HepG2 (cell line): ENCODE results near the gene HNRNPL. TPM values are rescaled to one million over a fixed set of nuclear protein-coding genes. Genes with fewer than 3 reads are reported as not detected.

Experiments
- ATAC-seq: fragments of 200-7000 bp; cut with Tn5 transposase; 3 replicates; pipeline ENCODE4 v1.9.1; 2020; ENCODE audit warnings: mild to moderate bottlenecking, moderate library complexity
- BruUV-seq: library from RNA; stranded (reverse); fragments of 400-500 nt; replicated peaks from 2 replicates; lab custom pipeline; 2021; lab: Mats Ljungman, UMichigan
- CTCF ChIA-PET: fragments of 300-600 bp; formaldehyde crosslinking; extraction: SDS; loops from one replicate; lab custom pipeline; 2021; ENCODE audit warnings: low total read pairs, inconsistent platforms, low intra/inter-chr PET ratio; lab: Yijun Ruan, JAX
- POLR2A ChIA-PET: fragments of 350-600 bp; sonication (Branson Sonifier 250); formaldehyde crosslinking; loops from one replicate; lab custom pipeline; 2020; ENCODE audit warnings: antibody characterized with exemption, inconsistent platforms; lab: Yijun Ruan, JAX
- DNase-seq: peaks from one replicate; pipeline ENCODE4 v3.0.0-alpha.2; 2015; ENCODE audit warnings: low spot score
- FAIRE-seq: peaks from 3 replicates; lab custom pipeline; 2011; peaks lifted over from hg19 to GRCh38; lab: Jason Lieb, UNC
- H2AFZ ChIP-seq: one replicate; pipeline ENCODE4 v1.6.1; 2011; ENCODE audit warnings: low read length, inconsistent platforms
- H3K27ac ChIP-seq: fragments of 300-600 bp; 3 replicates; pipeline ENCODE4 v1.8.0; 2011; ENCODE audit warnings: mixed run types, mild to moderate bottlenecking, mixed read lengths, low read length, inconsistent platforms; ENCODE audit not compliant: insufficient read depth; ENCODE audit errors: extremely low read length
- H3K27me3 ChIP-seq, 2 experiments: fragments of 200-600 bp in 1 of 2; 2 replicates in 1 of 2; 3 replicates in 1 of 2; pipeline versions ENCODE4 v1.6.0 to v1.8.0; 2011; ENCODE audit warnings: low read length in 2 of 2, mild to moderate bottlenecking in 2 of 2, moderate library complexity in 2 of 2, inconsistent platforms in 1 of 2; ENCODE audit not compliant: insufficient read depth in 2 of 2, control insufficient read depth in 1 of 2
- H3K36me3 ChIP-seq, 2 experiments: fragments of 200-600 bp in 1 of 2; replicated peaks in 1 of 2; 2 replicates in 1 of 2; 3 replicates in 1 of 2; pipeline versions ENCODE4 v1.5.1 to v1.8.0; 2011; ENCODE audit warnings: low read length in 2 of 2, inconsistent platforms in 1 of 2; ENCODE audit not compliant: insufficient read depth in 2 of 2, control insufficient read depth in 1 of 2
- H3K4me1 ChIP-seq: 2 replicates; pipeline ENCODE4 v1.5.1; 2012; ENCODE audit warnings: low read length, inconsistent platforms; ENCODE audit not compliant: insufficient read depth
- H3K4me2 ChIP-seq: 2 replicates; pipeline ENCODE4 v1.6.0; 2011; ENCODE audit warnings: low read depth, low read length, inconsistent platforms
- H3K4me3 ChIP-seq, 3 experiments: fragments of 200-600 bp in 1 of 3; sonication (generic), shearing (Covaris generic) in 1 of 3; replicated peaks in 1 of 3; 2 replicates each; pipeline ENCODE4 v1.5.1; 2011 to 2016; ENCODE audit warnings: low read length in 3 of 3, inconsistent platforms in 2 of 3, low read depth in 2 of 3, mild to moderate bottlenecking in 2 of 3, control low read depth in 1 of 3, mixed read lengths in 1 of 3; ENCODE audit not compliant: insufficient read depth in 1 of 3
- H3K79me2 ChIP-seq: one replicate; pipeline ENCODE4 v1.6.1; 2011; ENCODE audit warnings: low read length, inconsistent platforms; ENCODE audit not compliant: insufficient read depth
- H3K9ac ChIP-seq: 2 replicates; pipeline ENCODE4 v1.6.0; 2011; ENCODE audit warnings: mild to moderate bottlenecking, low read depth, low read length, inconsistent platforms; ENCODE audit not compliant: insufficient read depth
- H3K9me3 ChIP-seq: 2 replicates; pipeline ENCODE4 v1.5.1; 2012; ENCODE audit warnings: mild to moderate bottlenecking, low read length
- H4K20me1 ChIP-seq: 2 replicates; pipeline ENCODE4 v1.6.0; 2011; ENCODE audit warnings: inconsistent platforms, mild to moderate bottlenecking, low read length, moderate library complexity; ENCODE audit not compliant: insufficient read depth
- AGO2 ChIP-seq: fragments of 200-400 bp; formaldehyde crosslinking; optimal IDR thresholded peaks from 2 replicates; pipeline ENCODE3; 2017; ENCODE audit warnings: mild to moderate bottlenecking, low read depth, low read length, moderate library complexity
- BHLHE40 ChIP-seq: IDR thresholded peaks from 2 replicates; pipeline ENCODE4 v1.6.1; 2011; ENCODE audit warnings: low read length, improper control_type of control experiment
- CREB1 ChIP-seq, 2 experiments: fragments of 450-650 bp in 1 of 2; IDR thresholded peaks; 2 replicates each; pipeline ENCODE4 v1.6.1; 2016 to 2017; ENCODE audit warnings: control low read depth in 1 of 2, mild to moderate bottlenecking in 1 of 2, missing compliant biosample characterization in 1 of 2, missing genetic modification characterization in 1 of 2
- HNF4G ChIP-seq, 2 experiments: sonication (generic) in 1 of 2; formaldehyde crosslinking in 1 of 2; IDR thresholded peaks; 2 replicates each; pipeline versions ENCODE4 v1.4.0 to v1.6.1; 2011 to 2020; ENCODE audit warnings: borderline replicate concordance in 2 of 2, low read depth in 2 of 2, mild to moderate bottlenecking in 2 of 2, low read length in 1 of 2, missing genetic modification reagents in 1 of 2, moderate library complexity in 1 of 2
- SYNCRIP ChIP-seq: fragments of 200-400 bp; formaldehyde crosslinking; IDR thresholded peaks from 2 replicates; pipeline ENCODE4 v1.6.1; 2018; ENCODE audit warnings: mild to moderate bottlenecking, low read depth, low read length; ENCODE audit not compliant: insufficient read depth
- ZFP90 ChIP-seq: sonication (generic); formaldehyde crosslinking; IDR thresholded peaks from 2 replicates; pipeline ENCODE4 v1.8.0; 2022; ENCODE audit warnings: missing genetic modification reagents, mild to moderate bottlenecking, inconsistent platforms, borderline replicate concordance
- ZNF569 ChIP-seq: sonication (generic); formaldehyde crosslinking; IDR thresholded peaks from 2 replicates; pipeline ENCODE4 v1.5.0; 2020; ENCODE audit warnings: mild to moderate bottlenecking, missing genetic modification reagents, moderate library complexity, borderline replicate concordance
- ZNF616 ChIP-seq: sonication (generic); formaldehyde crosslinking; IDR thresholded peaks from 2 replicates; pipeline ENCODE4 v1.5.0; 2020; ENCODE audit warnings: low read depth, mild to moderate bottlenecking, missing genetic modification reagents
- WGBS: methylation state at CpG from one replicate; pipeline ENCODE4 v1.1.6; 2017; ENCODE audit warnings: low lambda C conversion rate; 5-methylcytosine and 5-hydroxymethylcytosine counted together
- in situ Hi-C: cut with HindIII; loops from 2 replicates; pipeline ENCODE4 v1.10.0; 2017; ENCODE audit warnings: low pct_unique_long_range_greater_than_20kb; ENCODE audit not compliant: extremely low pct_ligation_motif_present
- intact Hi-C: fragments of 100-400 bp; cut with micrococcal nuclease; formaldehyde crosslinking; loops from one replicate; pipeline ENCODE4 v1.10.0; 2022; ENCODE audit not compliant: unreplicated experiment
- polyA plus RNA-seq, 8 experiments: library from polyadenylated mRNA; depleted of rRNA in 3 of 8; stranded (reverse) in 7 of 8; unstranded in 1 of 8; fragments of >200 nt; fragmentation: Illumina TruSeq in 4 of 8; extraction: Trizol in 4 of 8; gene quantifications; 2 replicates each; pipeline versions ENCODE4 v1.2.1 to v1.2.3, GENCODE V29; 2011 to 2016; ENCODE audit warnings: low read depth in 4 of 8, missing spikeins in 1 of 8, mixed read lengths in 1 of 8; ENCODE audit not compliant: insufficient read depth in 1 of 8
- total RNA-seq, 5 experiments: library from RNA; depleted of rRNA; stranded (reverse); fragments of >200 nt; fragmentation: Illumina TruSeq; extraction: Trizol; gene quantifications; 2 replicates each; pipeline ENCODE4 v1.2.3, GENCODE V29; 2016; ENCODE audit warnings: low read depth in 1 of 5
- TF ChIP-seq, protein P1 (sequence below): sonication (generic); formaldehyde crosslinking; IDR thresholded peaks from 2 replicates; pipeline ENCODE4 v1.5.1; 2020; ENCODE audit warnings: mild to moderate bottlenecking, missing genetic modification reagents, moderate library complexity
- TF ChIP-seq, protein P2 (sequence below): sonication (generic); formaldehyde crosslinking; IDR thresholded peaks from 2 replicates; pipeline ENCODE4 v1.9.0; 2022; ENCODE audit warnings: low read depth, missing genetic modification reagents

HNRNPL gene
- total and polyA plus RNA-seq, 2 of the 13 experiments (the other 11 are each of a cell fraction or from before 2014, with no cell fraction given) = 156 to 278 TPM

DNA sequence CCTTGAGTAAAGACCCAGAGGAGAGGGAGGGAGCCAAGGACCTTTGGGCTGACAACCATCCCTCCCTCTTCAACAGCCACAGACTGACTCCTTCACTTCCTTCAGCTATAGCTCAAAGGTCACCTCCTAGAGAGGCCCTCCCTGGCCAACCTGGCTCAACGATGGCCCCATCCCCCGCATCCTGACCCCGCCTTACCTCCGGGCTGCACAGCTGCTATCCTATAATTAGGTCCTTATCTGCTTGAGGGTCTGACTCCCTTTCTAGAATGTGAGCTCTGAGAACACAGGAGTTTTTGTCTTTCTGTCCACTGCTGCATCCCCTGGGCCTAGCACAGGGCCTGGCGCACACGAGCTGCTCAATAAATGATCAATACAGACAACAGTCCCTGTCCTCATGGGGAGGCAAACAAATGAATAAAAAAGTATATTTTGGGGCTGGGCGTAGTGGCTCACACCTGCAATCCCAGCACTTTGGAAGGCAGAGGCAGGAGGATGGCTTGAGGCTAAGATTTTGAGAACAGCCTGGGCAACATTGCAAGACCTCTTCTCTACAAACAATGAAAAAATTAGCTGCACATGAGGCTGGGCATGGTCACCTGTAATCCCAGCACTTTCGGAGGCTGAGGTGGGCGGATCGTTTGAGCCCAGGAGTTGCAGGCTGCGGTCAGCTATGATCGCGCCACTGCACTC, 30.4 kb downstream of the HNRNPL start (continued):
- peak; percentile 87 for TF ChIP-seq HNF4G (IDR thresholded peaks at IDR 0.05; ENCODE audit: borderline replicate concordance, low read depth, low read length)
- TF ChIP-seq HNF4G (CRISPR knock-in tag; IDR thresholded peaks at IDR 0.05; ENCODE audit: borderline replicate concordance, low read depth) = peak; percentile 20; the same call in 1 of the 2 replicates

DNA sequence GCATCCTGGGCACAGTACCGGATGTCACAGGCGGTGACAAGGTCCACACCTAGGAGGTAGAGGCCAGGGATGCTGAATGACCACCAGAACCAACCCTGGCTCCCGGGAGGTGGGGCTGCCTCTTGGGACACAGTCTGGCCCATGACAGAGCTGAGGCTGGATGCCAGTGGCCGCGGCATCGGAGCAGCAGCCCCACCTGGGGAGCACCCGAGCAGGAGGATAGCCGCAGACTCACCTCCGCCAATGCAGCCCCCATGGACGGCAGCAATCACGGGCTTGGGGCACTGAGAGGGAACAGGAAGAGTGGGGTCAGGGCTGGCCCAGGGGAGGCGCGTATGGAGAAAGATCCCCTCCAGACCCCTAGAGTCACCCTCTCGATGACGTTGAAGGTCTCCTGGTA, 32.7 kb downstream of the HNRNPL start:
- 90% methylated on average over 5 of the region's 15 CpGs for WGBS
- Histone ChIP-seq H3K9ac (no peak overlapping the region), H3K27me3 (no peaks in the 10 kb centered on the region), H3K36me3 (peaks cover 11 to 27% of the 10 kb centered on the region in 2 experiments; a peak in 4 of 5 replicates), H3K27ac (no peak overlapping the region), H3K9me3 (no peaks in the 10 kb centered on the region), H3K79me2 (no peaks in the 10 kb centered on the region), H3K4me3 (no peak overlapping the region), H3K4me1 (peaks cover 41% of the 10 kb centered on the region), H2AFZ (no peak overlapping the region), H3K4me2 (no peak overlapping the region), H4K20me1 (no peaks in the 10 kb centered on the region)
- ChIA-PET CTCF (no interaction called here), POLR2A (no interaction called here)
- ATAC-seq (no peak), FAIRE-seq (no peak), DNase-seq (no peak)
- intact Hi-C loops = no loop called here
- in situ Hi-C loops = no loop called here
- peak; percentile 45 for TF ChIP-seq AGO2
- TF ChIP-seq, protein P1, sequence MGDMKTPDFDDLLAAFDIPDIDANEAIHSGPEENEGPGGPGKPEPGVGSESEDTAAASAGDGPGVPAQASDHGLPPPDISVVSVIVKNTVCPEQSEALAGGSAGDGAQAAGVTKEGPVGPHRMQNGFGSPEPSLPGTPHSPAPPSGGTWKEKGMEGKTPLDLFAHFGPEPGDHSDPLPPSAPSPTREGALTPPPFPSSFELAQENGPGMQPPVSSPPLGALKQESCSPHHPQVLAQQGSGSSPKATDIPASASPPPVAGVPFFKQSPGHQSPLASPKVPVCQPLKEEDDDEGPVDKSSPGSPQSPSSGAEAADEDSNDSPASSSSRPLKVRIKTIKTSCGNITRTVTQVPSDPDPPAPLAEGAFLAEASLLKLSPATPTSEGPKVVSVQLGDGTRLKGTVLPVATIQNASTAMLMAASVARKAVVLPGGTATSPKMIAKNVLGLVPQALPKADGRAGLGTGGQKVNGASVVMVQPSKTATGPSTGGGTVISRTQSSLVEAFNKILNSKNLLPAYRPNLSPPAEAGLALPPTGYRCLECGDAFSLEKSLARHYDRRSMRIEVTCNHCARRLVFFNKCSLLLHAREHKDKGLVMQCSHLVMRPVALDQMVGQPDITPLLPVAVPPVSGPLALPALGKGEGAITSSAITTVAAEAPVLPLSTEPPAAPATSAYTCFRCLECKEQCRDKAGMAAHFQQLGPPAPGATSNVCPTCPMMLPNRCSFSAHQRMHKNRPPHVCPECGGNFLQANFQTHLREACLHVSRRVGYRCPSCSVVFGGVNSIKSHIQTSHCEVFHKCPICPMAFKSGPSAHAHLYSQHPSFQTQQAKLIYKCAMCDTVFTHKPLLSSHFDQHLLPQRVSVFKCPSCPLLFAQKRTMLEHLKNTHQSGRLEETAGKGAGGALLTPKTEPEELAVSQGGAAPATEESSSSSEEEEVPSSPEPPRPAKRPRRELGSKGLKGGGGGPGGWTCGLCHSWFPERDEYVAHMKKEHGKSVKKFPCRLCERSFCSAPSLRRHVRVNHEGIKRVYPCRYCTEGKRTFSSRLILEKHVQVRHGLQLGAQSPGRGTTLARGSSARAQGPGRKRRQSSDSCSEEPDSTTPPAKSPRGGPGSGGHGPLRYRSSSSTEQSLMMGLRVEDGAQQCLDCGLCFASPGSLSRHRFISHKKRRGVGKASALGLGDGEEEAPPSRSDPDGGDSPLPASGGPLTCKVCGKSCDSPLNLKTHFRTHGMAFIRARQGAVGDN (CRISPR knock-in tag) = 0 out of 2 replicates have a peak, but pooled peaks have one; percentile 3
- TF ChIP-seq CREB1 (IDR thresholded peaks at IDR 0.05) = peak; percentile 35; the same call in 1 of the 2 replicates
- no peak for TF ChIP-seq CREB1 (CRISPR knock-in tag; IDR thresholded peaks at IDR 0.05)
- TF ChIP-seq, protein P2, sequence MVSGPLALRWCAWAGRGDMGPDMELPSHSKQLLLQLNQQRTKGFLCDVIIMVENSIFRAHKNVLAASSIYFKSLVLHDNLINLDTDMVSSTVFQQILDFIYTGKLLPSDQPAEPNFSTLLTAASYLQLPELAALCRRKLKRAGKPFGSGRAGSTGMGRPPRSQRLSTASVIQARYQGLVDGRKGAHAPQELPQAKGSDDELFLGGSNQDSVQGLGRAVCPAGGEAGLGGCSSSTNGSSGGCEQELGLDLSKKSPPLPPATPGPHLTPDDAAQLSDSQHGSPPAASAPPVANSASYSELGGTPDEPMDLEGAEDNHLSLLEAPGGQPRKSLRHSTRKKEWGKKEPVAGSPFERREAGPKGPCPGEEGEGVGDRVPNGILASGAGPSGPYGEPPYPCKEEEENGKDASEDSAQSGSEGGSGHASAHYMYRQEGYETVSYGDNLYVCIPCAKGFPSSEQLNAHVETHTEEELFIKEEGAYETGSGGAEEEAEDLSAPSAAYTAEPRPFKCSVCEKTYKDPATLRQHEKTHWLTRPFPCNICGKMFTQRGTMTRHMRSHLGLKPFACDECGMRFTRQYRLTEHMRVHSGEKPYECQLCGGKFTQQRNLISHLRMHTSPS (CRISPR knock-in tag) = no peak
- TF ChIP-seq SYNCRIP = no peak
- TF ChIP-seq ZNF569 (CRISPR knock-in tag) = no peak
- TF ChIP-seq BHLHE40 = no peak
- TF ChIP-seq ZFP90 = no peak
- TF ChIP-seq ZNF616 (CRISPR knock-in tag) = no peak
- BruUV-seq = no TSS peak
